NCI-H2171 (cell line): Measurements from ENCODE around the gene ZBTB16.

Source experiments
- DNase-seq: peaks from one replicate; lab custom pipeline; 2025; lab: John Stamatoyannopoulos, UW

The ZBTB16 gene

GRCh38 chr11:114261791-114262190 lies 202.3 kb downstream of the ZBTB16 start:
- no peak for DNase-seq

- peak; percentile 51 for DNase-seq
Measured at GRCh38 chr11:114262681-114263512, 203.4 kb downstream of the ZBTB16 start.

GRCh38 chr11:114263513-114264170 lies 204.1 kb downstream of the ZBTB16 start:
- no peak for DNase-seq

DNA sequence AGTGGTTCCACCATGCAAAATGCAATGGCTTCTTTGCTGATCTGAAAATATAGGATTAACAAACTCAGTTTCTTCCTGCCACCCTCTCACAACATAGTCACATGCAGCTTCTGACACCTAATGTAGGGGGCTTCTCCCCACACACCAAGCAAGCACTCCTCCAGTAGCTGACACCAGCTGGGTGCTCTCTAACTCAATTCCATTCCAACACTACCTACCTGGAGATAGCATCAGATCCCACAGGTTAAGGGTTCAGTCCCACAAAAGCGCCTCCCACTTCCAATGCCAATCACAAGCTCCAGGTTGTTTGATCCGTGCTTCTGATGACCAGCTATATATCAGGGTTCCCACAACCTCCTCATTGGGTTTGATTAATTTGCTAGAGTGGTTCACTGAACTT lies 204.9 kb downstream of the ZBTB16 start:
- no peak for DNase-seq

DNA sequence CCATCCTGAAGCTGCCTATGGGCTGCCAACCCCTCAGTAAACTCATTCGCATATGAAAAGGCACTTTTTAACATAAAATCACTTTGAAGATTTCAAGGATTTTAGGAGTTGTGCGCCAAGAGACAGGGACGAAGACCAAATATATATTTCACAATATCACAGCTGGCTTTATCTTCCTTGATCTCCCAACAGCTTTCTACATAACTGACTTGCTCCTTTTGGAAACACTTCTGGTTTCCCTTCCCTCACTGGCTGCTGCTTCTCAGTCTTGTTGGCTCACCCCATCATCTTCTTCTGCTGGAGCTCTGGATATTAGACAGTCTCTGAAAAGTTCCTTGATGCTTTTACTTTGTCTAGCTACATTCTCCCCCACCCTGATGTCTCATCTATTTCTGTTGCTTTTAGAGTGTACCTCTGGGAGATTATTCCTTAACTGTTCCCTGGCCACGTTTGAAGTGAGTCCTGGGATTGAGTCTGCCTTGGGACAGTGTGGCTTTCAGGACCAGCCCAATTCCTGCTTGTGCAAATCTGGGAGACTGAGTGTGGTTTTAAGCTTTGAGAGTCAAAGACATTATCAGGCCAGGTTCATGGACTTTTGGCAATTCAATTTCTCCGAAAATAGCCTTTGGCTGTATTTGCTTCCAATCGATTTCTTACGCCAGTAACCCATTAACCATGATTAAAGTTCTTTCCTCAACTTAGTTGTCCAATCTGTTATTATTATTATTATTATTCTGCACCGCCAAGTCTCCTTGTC lies 205.8 kb downstream of the ZBTB16 start:
- DNase-seq = no peak

DNA sequence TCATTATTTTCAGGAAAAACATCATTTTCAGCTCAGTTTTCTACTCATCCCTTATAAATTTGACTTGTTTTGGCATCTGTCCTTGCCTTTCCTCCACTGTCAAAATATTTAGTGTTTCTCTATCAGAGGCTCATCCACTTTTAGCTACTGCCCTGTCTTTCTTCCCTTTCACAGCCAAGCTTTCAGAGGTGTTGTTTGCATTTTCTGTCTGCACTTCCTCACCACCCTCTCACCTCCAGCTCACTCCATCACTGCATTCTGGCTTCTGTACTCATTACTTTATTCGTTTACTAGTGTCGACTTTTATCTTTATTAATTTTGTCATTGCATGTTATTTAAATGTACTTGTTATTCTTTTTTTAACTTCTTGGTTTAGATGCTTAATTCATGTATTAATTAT lies 210.0 kb downstream of the ZBTB16 start:
- DNase-seq = no peak

DNA sequence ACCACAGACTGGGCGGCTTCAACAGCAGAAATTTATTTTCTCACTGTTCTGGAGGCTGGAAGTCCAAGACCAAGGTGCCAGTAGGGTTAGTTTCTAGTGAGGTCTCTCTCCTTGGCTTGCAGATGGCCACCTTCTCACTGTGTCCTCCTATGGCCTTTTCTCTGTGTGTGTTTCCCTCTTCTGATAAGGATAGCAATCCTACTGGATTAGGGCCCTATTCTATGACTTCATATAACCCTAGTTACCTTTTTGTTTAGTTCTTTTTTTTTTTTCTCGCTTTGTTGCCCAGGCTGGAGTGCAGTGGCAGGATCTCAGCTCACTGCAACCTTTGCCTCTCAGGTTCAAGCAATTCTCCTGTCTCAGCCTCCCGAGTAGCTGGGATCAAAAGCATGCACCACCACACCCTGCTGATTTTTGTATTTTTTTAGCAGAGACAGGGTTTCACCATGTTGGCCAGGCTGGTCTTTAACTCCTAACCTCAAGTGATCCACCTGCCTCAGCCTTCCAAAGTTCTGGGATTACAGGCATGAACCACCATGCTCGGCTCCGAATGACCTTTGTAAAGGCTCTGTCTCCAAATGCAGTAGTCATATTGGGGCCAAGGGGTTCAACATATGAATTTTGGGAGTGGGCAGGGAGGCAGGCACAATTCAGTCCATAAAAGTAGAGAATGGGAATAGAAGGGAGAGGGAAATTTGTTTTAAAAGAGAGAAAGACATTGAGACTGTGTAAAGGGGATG lies 211.2 kb downstream of the ZBTB16 start:
- DNase-seq = no peak

DNA sequence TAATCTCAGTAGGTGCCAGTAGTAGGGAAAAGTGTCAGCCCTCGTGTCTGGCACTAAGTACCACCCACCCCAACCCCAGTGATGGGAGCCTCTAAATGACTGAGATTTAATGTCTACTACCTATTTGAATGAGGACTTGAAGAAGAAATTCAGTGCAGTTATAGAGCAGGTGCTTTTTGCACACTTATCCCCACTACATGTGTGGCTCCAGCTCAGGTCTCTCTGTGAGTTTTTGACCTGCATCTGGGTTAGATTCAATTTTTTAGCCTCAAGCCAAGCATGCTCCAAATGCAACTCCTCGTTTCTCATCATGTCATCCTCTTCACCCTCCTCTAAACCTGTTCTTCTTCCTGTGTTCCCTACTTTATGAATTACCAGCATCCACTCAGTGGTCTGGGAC lies 211.8 kb downstream of the ZBTB16 start:
- no peak for DNase-seq

GRCh38 chr11:114272311-114272710 lies 212.8 kb downstream of the ZBTB16 start:
- no peak for DNase-seq

GRCh38 chr11:114273071-114273470 lies 213.6 kb downstream of the ZBTB16 start:
- DNase-seq = no peak

DNA sequence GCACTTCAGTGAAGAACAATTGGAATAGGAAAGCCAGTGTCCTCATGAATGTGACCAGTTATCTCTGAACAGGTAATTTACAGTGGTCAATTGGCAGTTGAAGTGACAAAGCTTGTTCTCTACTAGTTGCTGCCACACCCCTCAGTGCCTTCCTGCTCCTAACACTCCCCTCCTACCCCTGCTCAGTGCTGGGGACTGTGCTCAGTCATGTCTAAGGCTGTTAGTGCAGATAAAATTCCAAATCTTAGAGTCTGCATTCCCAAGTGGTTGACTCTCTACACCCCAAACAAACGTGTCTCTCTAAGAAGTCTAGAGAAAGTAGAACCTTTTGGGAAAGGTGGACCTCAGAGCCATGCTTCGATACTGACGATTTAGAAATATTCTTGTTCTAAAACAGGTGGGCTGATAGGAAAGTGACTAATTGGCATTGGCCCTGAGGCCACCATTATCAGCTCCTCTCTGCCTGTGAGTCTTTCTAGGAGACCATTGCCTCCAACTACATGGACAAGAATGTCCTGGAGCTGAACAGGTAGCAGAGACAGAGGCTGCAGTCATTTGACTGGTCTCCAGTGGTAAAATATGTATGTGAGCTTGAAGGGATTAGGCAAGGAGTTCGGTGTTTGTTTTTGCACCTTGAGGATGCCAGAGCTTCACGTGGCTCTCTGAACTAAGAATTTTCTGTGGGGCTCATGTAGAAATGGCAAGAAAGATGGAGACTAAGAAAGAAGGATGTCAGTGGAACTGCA lies 214.6 kb downstream of the ZBTB16 start:
- no peak for DNase-seq

DNA sequence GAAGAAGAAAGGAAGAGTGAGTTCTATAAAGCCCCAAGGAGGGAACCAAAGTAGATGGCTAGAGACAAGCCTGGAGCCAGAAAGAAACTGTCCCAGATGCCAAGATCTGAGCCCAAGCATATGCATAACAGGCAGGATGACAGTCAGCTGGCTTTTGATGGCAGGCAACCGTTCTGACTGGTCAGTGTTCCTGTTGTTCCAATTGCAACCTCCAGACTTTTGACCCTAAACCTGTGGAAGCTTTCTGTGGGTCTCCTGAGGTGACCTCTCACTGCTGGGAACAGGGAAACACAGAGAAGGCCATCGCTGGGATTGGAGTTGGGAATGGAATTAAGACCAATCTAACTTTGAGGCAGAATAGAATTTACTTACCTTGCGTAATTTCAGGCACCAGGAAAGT lies 215.1 kb downstream of the ZBTB16 start:
- DNase-seq = no peak

- no peak for DNase-seq
Measured at GRCh38 chr11:114275280-114275679, 215.8 kb downstream of the ZBTB16 start.

- DNase-seq = no peak
Measured at GRCh38 chr11:114276077-114276476, 216.6 kb downstream of the ZBTB16 start.

DNA sequence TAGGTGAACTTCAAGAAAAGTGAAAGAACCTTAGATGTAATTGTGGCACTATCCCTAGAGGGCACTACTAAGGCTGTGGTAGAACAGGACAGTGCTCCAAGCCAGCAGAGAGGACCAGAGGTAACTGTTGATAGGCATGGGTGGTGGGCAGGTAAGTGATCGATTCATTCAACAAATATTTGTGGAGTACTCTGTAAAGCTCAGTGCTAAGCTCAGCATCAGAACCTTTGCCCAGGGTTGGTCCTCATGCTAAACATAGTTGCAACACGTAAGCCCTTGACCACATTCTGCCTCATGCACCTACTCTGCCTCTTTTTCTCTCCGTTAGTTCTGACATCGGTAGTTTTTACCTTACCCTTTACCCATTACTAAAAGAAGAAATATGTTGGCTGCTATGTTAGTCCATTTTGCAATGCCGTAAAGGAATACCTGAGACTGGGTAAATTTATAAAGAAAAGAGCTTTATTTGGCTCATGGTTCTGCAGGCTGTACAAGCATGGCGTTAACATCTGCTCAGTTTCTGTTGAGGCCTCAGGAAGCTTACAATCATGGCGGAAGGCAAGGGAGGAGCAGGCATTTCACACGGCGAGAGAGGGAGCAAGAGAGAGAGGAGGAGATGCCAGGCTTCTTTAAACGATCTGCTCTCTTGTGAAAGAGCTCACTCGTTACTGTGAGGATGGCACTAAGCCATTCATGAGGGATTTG lies 218.3 kb downstream of the ZBTB16 start:
- DNase-seq = no peak

DNA sequence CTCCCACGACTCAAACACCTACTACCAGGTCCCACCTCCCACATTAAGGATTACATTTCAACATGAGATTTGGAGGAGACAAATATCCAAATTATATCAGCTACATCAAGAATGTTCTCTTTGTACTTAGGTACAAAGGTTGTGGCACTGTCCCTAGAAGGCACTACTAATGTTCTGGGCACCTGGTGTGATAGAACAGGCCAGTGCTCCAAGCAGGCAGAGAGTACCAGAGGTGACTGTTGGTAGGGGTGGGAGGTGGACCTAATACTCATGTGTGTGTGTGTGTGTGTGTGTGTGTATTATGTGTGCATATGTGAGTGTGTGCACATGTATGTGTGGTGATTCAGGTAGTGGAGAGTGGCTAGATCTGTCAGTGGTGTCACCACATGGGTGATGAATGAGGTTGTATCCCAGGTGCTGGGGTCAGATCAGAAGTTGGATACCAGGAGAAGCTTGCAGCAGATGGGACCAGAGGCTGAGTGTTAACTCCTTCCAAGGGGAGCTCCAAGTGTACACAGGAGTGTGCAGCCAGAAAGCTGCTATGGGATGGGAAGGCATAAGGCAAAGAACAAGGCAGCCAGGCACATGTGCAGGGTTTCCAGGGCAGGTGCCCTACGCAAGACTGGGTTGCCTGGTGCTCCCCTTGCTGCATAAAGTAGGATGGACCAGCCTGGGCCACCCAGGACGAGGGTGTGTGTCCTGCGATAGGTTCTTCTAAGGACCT lies 219.0 kb downstream of the ZBTB16 start:
- no peak for DNase-seq

- DNase-seq = no peak
Measured at GRCh38 chr11:114279792-114280546, 220.5 kb downstream of the ZBTB16 start.

GRCh38 chr11:114280696-114281095 lies 221.2 kb downstream of the ZBTB16 start:
- DNase-seq = peak; percentile 39

GRCh38 chr11:114281388-114281956 lies 222.0 kb downstream of the ZBTB16 start:
- DNase-seq = no peak
